ENCODE measurements around the gene COQ8B.

DNA sequence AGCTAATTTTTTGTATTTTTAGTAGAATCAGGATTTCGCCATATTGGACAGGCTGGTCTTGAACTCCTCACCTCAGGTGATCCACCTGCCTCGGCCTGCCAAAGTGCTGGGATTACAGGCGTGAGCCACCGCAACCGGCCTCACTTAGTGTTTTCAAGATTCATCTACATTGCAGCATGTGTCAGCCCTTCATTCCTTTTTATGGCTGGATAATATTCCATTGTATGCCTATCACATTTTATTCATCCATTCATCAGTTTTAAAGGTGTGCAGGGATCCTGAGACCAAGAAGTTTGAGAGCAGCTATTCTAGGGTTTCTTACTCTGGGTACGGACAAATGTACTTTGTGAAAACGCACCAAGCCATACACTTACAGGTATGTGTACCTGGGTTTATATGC lies 9.1 kb downstream of the COQ8B start:
- no peak for TF ChIP-seq EZH2 (IDR thresholded peaks at IDR 0.05; ENCODE audit: insufficient read depth, low read length)
- TF ChIP-seq, protein P1, sequence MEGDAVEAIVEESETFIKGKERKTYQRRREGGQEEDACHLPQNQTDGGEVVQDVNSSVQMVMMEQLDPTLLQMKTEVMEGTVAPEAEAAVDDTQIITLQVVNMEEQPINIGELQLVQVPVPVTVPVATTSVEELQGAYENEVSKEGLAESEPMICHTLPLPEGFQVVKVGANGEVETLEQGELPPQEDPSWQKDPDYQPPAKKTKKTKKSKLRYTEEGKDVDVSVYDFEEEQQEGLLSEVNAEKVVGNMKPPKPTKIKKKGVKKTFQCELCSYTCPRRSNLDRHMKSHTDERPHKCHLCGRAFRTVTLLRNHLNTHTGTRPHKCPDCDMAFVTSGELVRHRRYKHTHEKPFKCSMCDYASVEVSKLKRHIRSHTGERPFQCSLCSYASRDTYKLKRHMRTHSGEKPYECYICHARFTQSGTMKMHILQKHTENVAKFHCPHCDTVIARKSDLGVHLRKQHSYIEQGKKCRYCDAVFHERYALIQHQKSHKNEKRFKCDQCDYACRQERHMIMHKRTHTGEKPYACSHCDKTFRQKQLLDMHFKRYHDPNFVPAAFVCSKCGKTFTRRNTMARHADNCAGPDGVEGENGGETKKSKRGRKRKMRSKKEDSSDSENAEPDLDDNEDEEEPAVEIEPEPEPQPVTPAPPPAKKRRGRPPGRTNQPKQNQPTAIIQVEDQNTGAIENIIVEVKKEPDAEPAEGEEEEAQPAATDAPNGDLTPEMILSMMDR (IDR thresholded peaks at IDR 0.05; ENCODE audit: insufficient read depth, low read depth, low read length) = no peak

Data from astrocyte (in vitro differentiated cells and primary cell).